PC-3 (cell line): ENCODE data around the gene LRRC57.

Experiments
- EZH2 ChIP-seq: fragments of 300-600 bp; sonication (generic); IDR thresholded peaks from one replicate; pipeline ENCODE4 v1.6.1; 2017; ENCODE audit warnings: antibody characterized with exemption, mild to moderate bottlenecking, low read length; ENCODE audit not compliant: unreplicated experiment
- TF ChIP-seq, protein P1 (sequence below): fragments of 300-600 bp; sonication (generic); conservative IDR thresholded peaks from 2 replicates; pipeline ENCODE4 v1.5.1; 2017; ENCODE audit warnings: antibody characterized with exemption, low read depth, mild to moderate bottlenecking, low read length

DNA sequence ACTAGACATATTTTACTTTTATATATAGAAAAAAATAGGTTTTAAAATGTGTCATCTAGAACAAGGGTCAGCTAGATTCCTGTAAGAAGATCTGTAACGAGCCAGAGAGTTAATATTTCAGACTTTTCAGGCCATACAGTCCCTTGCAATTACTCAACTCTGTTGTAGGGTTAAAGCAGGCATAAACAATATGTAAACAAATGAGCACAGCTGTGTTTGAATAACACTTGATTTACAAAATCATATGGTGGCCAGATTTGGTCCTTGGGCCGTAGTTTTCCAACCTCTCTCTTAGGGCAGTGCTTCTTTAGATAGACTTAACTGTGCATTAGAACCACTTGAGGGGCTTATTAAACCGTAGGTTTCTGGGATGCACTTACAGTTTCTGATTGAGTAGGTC, 19.6 kb downstream of the LRRC57 start:
- TF ChIP-seq, protein P1, sequence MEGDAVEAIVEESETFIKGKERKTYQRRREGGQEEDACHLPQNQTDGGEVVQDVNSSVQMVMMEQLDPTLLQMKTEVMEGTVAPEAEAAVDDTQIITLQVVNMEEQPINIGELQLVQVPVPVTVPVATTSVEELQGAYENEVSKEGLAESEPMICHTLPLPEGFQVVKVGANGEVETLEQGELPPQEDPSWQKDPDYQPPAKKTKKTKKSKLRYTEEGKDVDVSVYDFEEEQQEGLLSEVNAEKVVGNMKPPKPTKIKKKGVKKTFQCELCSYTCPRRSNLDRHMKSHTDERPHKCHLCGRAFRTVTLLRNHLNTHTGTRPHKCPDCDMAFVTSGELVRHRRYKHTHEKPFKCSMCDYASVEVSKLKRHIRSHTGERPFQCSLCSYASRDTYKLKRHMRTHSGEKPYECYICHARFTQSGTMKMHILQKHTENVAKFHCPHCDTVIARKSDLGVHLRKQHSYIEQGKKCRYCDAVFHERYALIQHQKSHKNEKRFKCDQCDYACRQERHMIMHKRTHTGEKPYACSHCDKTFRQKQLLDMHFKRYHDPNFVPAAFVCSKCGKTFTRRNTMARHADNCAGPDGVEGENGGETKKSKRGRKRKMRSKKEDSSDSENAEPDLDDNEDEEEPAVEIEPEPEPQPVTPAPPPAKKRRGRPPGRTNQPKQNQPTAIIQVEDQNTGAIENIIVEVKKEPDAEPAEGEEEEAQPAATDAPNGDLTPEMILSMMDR: no peak
- TF ChIP-seq EZH2: no peak
